Measurements from ENCODE around the gene SDCBP2.
A peak's percentile ranks its signal among the peaks of the same experiment; 100 is the strongest.

Gene SDCBP2

DNA sequence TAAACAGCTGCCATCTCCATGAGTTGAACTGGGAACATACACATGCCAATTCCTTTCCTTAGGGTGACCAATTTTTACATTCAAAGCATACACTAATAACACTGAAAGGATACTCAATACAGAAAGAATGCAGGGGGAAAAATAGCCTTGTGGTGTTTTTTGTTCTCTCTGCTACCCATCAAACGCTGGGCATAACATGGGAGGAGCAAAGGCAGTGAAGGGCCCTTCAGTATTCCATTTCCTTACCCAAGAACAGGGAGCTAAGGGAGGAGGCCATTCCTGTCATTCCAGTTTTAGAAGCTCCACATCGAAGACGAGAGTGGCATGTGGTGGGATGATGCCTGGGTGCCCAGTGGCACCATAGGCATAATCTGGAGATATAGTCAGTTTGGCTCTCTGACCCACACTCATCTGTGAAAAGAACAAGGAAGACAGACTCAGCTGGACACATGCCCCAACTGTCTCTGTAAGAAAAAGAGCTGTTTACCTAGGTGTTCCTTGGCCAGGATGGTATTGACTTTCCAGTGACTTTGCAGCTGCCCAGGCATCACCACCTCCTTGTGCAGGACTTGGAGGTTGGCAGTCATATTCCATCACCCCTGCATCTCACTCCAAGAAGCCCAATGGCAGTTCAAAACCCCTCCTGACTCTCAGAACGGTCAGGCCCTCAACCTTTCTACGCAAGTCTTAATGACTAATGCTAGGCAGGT is 43.0 kb upstream of the SDCBP2 start:
- Histone ChIP-seq H3K4me3 (ENCODE audit: low read length) (no peak overlapping the region), H3K27me3 (ENCODE audit: control insufficient read depth, insufficient read depth, low read length) (no peaks in the 10 kb centered on the region), H3K4me2 (ENCODE audit: low read length) (no peak overlapping the region), H3K4me1 (ENCODE audit: control insufficient read depth, insufficient read depth, low read length) (peaks cover 58% of the 10 kb centered on the region), H3K9me3 (replicated peaks; ENCODE audit: low read length) (no peaks in the 10 kb centered on the region), H3K36me3 (ENCODE audit: insufficient read depth, low read length) (peaks cover 66% of the 10 kb centered on the region), H3K9ac (ENCODE audit: low read depth, low read length) (no peak overlapping the region)

DNA sequence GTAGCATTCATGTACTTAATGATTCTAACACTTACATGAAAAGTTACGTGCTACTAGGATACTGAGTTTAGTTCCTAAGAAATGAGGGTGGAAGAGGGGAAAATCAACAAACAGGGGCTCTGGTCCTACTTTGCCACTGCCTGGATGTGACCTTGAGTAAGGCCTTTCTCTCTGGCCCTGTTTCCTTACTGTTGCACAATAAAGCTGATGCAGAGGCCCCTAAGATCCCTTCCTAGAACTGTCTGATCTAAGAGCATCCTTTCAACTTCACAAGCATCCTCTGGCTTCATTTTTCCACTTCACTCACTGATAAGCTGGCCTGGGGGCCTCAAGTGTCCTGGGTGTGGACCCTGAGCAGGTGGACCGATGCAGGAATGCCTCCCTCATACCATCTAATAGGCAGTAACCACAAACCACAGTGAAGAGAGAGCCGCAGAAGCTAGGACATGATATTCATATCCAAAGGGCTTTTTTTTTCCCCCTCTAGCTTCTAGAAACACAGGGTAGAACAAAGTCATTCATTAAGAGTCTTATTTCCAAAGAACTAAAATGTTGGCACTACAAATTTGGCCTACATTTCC is 42.4 kb upstream of the SDCBP2 start:
- peaks cover 67% of the 10 kb centered on the region for H3K36me3 ChIP-seq (ENCODE audit: insufficient read depth, low read length)
- H3K4me2 ChIP-seq (ENCODE audit: low read length): no peak overlapping the region
- no peak overlapping the region for H3K4me3 ChIP-seq (ENCODE audit: low read length)
- no peak overlapping the region for H3K9ac ChIP-seq (ENCODE audit: low read depth, low read length)
- no peaks in the 10 kb centered on the region for H3K9me3 ChIP-seq (replicated peaks; ENCODE audit: low read length)
- peaks cover 55% of the 10 kb centered on the region for H3K4me1 ChIP-seq (ENCODE audit: control insufficient read depth, insufficient read depth, low read length)
- no peaks in the 10 kb centered on the region for H3K27me3 ChIP-seq (ENCODE audit: control insufficient read depth, insufficient read depth, low read length)

DNA sequence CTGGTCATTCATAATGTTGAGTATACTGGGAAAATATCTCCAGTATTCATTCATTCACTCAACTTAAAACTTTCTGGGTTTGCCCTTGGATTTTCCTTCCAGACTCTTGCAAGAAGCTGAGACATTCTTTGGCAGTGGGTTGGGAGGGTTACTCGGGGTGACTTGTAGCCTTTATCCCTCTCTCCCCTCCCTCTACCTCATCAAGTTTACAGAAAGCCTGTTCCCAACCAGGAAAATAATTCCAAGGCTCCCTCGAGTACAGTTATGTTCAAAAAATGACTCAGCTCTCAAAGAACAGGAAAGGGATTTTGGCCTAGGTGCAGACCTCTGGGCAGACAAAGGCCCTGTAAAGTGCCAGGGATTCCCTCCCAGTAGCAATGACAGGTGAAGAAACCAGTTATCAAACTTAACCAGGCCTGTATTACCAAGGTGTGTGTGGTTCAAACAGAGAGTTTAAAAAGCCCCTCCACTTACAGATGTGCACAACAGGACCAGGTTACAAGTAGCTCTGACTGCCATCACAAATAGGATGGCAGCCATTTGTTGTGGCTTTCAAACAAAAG is 41.7 kb upstream of the SDCBP2 start:
- no peaks in the 10 kb centered on the region for H3K27me3 ChIP-seq (ENCODE audit: control insufficient read depth, insufficient read depth, low read length)
- H3K9me3 ChIP-seq (replicated peaks; ENCODE audit: low read length): no peaks in the 10 kb centered on the region
- H3K9ac ChIP-seq (ENCODE audit: low read depth, low read length): no peak overlapping the region
- H3K4me2 ChIP-seq (ENCODE audit: low read length): peak overlapping the region; percentile 10
- peaks cover 49% of the 10 kb centered on the region for H3K4me1 ChIP-seq (ENCODE audit: control insufficient read depth, insufficient read depth, low read length)
- peaks cover 67% of the 10 kb centered on the region for H3K36me3 ChIP-seq (ENCODE audit: insufficient read depth, low read length)
- no peak overlapping the region for H3K4me3 ChIP-seq (ENCODE audit: low read length)

GRCh38 chr20:1369970-1370369 is 41.0 kb upstream of the SDCBP2 start:
- no peaks in the 10 kb centered on the region for H3K9me3 ChIP-seq (replicated peaks; ENCODE audit: low read length)
- H3K36me3 ChIP-seq (ENCODE audit: insufficient read depth, low read length): peaks cover 67% of the 10 kb centered on the region
- H3K9ac ChIP-seq (ENCODE audit: low read depth, low read length): no peak overlapping the region
- peaks cover 43% of the 10 kb centered on the region for H3K4me1 ChIP-seq (ENCODE audit: control insufficient read depth, insufficient read depth, low read length)
- H3K4me3 ChIP-seq (ENCODE audit: low read length): no peak overlapping the region
- H3K4me2 ChIP-seq (ENCODE audit: low read length): no peak overlapping the region
- H3K27me3 ChIP-seq (ENCODE audit: control insufficient read depth, insufficient read depth, low read length): no peaks in the 10 kb centered on the region

GRCh38 chr20:1368448-1369199 is 39.7 kb upstream of the SDCBP2 start:
- H3K9ac ChIP-seq (ENCODE audit: low read depth, low read length): peak overlapping the region; percentile 15
- no peak overlapping the region for H3K4me3 ChIP-seq (ENCODE audit: low read length)
- H3K27me3 ChIP-seq (ENCODE audit: control insufficient read depth, insufficient read depth, low read length): no peaks in the 10 kb centered on the region
- peak overlapping the region; percentile 49 for H3K4me2 ChIP-seq (ENCODE audit: low read length)
- peaks cover 58% of the 10 kb centered on the region for H3K36me3 ChIP-seq (ENCODE audit: insufficient read depth, low read length)
- H3K4me1 ChIP-seq (ENCODE audit: control insufficient read depth, insufficient read depth, low read length): peaks cover 42% of the 10 kb centered on the region
- H3K9me3 ChIP-seq (replicated peaks; ENCODE audit: low read length): no peaks in the 10 kb centered on the region

DNA sequence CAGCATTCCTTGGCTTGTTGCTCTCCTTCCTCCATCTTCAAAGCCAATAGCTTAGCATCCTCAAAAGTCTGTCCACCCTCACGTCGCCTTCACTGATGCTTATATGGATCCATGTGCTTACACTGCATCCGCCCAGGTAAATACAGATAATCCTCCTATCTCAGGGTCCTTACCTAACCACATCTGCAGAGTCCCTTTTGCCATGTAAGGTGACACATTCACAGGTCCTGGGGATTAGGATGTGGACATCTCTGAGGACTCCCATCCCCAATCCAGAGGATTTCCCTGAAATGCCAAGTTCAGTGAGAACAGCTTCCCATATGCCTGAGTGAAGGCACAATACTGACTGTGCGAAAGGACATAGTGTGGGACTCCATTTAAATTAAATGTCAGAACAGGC is 38.5 kb upstream of the SDCBP2 start:
- H3K36me3 ChIP-seq (ENCODE audit: insufficient read depth, low read length): peaks cover 52% of the 10 kb centered on the region

DNA sequence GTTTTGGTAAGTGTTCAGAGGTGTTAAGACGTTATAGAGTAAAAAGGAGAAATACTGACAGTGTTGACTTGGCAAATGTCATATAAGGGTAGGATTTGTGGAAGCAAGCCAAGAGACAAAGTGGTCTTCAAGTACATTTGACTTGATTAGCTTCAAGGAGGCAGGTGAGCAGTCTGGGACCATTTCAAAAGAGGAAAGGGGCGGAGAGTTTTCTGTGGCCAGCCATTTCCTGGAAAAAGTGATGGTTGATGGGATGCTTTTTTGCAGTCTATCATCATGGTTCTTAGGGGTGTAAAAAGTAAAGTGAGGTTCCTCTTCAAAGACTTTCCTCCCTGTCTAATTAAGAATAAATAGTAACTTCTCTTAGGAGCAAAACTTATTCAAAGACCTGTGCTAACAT is 35.2 kb upstream of the SDCBP2 start:
- H3K36me3 ChIP-seq (ENCODE audit: insufficient read depth, low read length): peaks cover 33% of the 10 kb centered on the region
- H3K4me3 ChIP-seq (ENCODE audit: low read length): no peak overlapping the region
- no peaks in the 10 kb centered on the region for H3K27me3 ChIP-seq (ENCODE audit: control insufficient read depth, insufficient read depth, low read length)
- H3K4me2 ChIP-seq (ENCODE audit: low read length): no peak overlapping the region
- no peaks in the 10 kb centered on the region for H3K9me3 ChIP-seq (replicated peaks; ENCODE audit: low read length)
- peaks cover 13% of the 10 kb centered on the region for H3K4me1 ChIP-seq (ENCODE audit: control insufficient read depth, insufficient read depth, low read length)
- no peak overlapping the region for H3K9ac ChIP-seq (ENCODE audit: low read depth, low read length)

More for the DNA sequence above, 38.5 kb upstream of the SDCBP2 start:
- Histone ChIP-seq H3K9ac (ENCODE audit: low read depth, low read length) (no peak overlapping the region), H3K4me3 (ENCODE audit: low read length) (no peak overlapping the region), H3K4me2 (ENCODE audit: low read length) (no peak overlapping the region), H3K27me3 (ENCODE audit: control insufficient read depth, insufficient read depth, low read length) (no peaks in the 10 kb centered on the region), H3K9me3 (replicated peaks; ENCODE audit: low read length) (no peaks in the 10 kb centered on the region), H3K4me1 (ENCODE audit: control insufficient read depth, insufficient read depth, low read length) (peaks cover 42% of the 10 kb centered on the region)

GRCh38 chr20:1363522-1363921 is 34.6 kb upstream of the SDCBP2 start:
- Histone ChIP-seq H3K36me3 (ENCODE audit: insufficient read depth, low read length) (peaks cover 33% of the 10 kb centered on the region), H3K9me3 (replicated peaks; ENCODE audit: low read length) (no peaks in the 10 kb centered on the region), H3K9ac (ENCODE audit: low read depth, low read length) (no peak overlapping the region), H3K4me1 (ENCODE audit: control insufficient read depth, insufficient read depth, low read length) (peaks cover 7% of the 10 kb centered on the region), H3K4me3 (ENCODE audit: low read length) (no peak overlapping the region), H3K4me2 (ENCODE audit: low read length) (no peak overlapping the region), H3K27me3 (ENCODE audit: control insufficient read depth, insufficient read depth, low read length) (no peaks in the 10 kb centered on the region)

DNA sequence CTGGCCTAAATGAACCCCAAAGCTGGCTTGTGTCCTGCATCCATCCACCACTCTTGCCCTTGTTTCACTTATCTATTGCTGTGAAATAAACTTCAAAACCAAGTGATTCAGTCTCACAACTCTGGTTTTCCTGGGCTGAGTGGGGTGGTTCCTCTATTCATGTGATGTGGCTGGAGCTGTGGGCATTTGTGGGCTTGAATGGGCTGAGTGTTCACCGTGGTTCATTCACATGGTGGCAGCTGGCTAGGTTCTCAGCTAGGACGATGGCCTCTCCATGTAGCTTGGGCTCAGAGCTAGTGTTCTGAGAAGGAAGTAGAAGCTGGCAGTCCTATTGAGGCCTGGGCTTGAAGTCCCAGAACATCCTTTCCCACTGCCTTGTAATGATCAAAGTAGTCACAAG is 33.5 kb upstream of the SDCBP2 start:
- H3K27me3 ChIP-seq (ENCODE audit: control insufficient read depth, insufficient read depth, low read length): no peaks in the 10 kb centered on the region
- no peaks in the 10 kb centered on the region for H3K9me3 ChIP-seq (replicated peaks; ENCODE audit: low read length)
- H3K9ac ChIP-seq (ENCODE audit: low read depth, low read length): no peak overlapping the region
- no peak overlapping the region for H3K4me2 ChIP-seq (ENCODE audit: low read length)
- peaks cover 5% of the 10 kb centered on the region for H3K4me1 ChIP-seq (ENCODE audit: control insufficient read depth, insufficient read depth, low read length)
- no peak overlapping the region for H3K4me3 ChIP-seq (ENCODE audit: low read length)
- peaks cover 25% of the 10 kb centered on the region for H3K36me3 ChIP-seq (ENCODE audit: insufficient read depth, low read length)

GRCh38 chr20:1360094-1360846 is 31.3 kb upstream of the SDCBP2 start:
- H3K4me2 ChIP-seq (ENCODE audit: low read length): no peak overlapping the region
- peaks cover 5% of the 10 kb centered on the region for H3K4me1 ChIP-seq (ENCODE audit: control insufficient read depth, insufficient read depth, low read length)
- H3K9ac ChIP-seq (ENCODE audit: low read depth, low read length): no peak overlapping the region
- no peaks in the 10 kb centered on the region for H3K9me3 ChIP-seq (replicated peaks; ENCODE audit: low read length)
- no peak overlapping the region for H3K4me3 ChIP-seq (ENCODE audit: low read length)
- no peaks in the 10 kb centered on the region for H3K27me3 ChIP-seq (ENCODE audit: control insufficient read depth, insufficient read depth, low read length)
- H3K36me3 ChIP-seq (ENCODE audit: insufficient read depth, low read length): peaks cover 18% of the 10 kb centered on the region
